PFSK-1 (cell line): ENCODE results near the gene HPGDS.

Source experiments
- FOXP2 ChIP-seq: optimal IDR thresholded peaks from 2 replicates; pipeline ENCODE3; 2011; ENCODE audit warnings: borderline replicate concordance, control low read depth, inconsistent platforms; ENCODE audit not compliant: insufficient read depth; ENCODE audit errors: extremely low read length, extremely low read depth
- POLR2AphosphoS5 ChIP-seq: IDR thresholded peaks from 2 replicates; pipeline ENCODE4 v1.6.1; 2012; ENCODE audit warnings: low read depth, mild to moderate bottlenecking, control low read depth, low read length, moderate library complexity
- SIN3A ChIP-seq: IDR thresholded peaks from 2 replicates; pipeline ENCODE4 v1.6.1; 2012; ENCODE audit warnings: mild to moderate bottlenecking, low read length, moderate library complexity, borderline replicate concordance; ENCODE audit not compliant: insufficient read depth
- TAF1 ChIP-seq: IDR thresholded peaks from 2 replicates; pipeline ENCODE4 v1.6.1; 2012; ENCODE audit warnings: low read length, control low read depth, borderline replicate concordance; ENCODE audit not compliant: insufficient read depth
- TF ChIP-seq, protein P1 (sequence below), 2 experiments: IDR thresholded peaks; 2 replicates each; pipeline versions ENCODE4 v1.6.1 to v1.8.0; 2011 to 2012; ENCODE audit warnings: low read depth in 2 of 2, low read length in 2 of 2, control low read depth in 1 of 2, inconsistent platforms in 1 of 2, mild to moderate bottlenecking in 1 of 2, moderate library complexity in 1 of 2; ENCODE audit not compliant: insufficient read depth in 1 of 2

HPGDS gene

DNA sequence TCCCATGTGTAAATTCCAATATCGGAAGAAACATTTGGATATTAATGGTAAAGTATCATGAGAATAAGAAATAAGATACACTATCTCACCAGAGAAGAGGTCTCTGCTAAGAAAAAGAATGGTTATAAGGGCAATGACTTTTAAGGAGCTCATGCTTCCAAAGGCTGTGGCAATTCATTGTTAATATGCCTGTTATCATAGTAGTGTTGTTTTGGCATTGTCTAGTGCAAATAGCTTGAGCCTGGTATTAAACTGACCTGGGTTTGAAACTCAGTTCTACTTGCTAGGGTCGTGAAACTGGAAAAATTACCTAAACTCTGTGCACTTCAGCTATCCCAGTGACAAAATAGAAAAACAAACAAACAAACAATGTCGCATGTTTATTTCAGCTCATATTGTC is 8.8 kb downstream of the HPGDS start:
- TF ChIP-seq TAF1 (no peak), POLR2AphosphoS5 (no peak), FOXP2 (no peak), SIN3A (no peak)
- TF ChIP-seq, protein P1, sequence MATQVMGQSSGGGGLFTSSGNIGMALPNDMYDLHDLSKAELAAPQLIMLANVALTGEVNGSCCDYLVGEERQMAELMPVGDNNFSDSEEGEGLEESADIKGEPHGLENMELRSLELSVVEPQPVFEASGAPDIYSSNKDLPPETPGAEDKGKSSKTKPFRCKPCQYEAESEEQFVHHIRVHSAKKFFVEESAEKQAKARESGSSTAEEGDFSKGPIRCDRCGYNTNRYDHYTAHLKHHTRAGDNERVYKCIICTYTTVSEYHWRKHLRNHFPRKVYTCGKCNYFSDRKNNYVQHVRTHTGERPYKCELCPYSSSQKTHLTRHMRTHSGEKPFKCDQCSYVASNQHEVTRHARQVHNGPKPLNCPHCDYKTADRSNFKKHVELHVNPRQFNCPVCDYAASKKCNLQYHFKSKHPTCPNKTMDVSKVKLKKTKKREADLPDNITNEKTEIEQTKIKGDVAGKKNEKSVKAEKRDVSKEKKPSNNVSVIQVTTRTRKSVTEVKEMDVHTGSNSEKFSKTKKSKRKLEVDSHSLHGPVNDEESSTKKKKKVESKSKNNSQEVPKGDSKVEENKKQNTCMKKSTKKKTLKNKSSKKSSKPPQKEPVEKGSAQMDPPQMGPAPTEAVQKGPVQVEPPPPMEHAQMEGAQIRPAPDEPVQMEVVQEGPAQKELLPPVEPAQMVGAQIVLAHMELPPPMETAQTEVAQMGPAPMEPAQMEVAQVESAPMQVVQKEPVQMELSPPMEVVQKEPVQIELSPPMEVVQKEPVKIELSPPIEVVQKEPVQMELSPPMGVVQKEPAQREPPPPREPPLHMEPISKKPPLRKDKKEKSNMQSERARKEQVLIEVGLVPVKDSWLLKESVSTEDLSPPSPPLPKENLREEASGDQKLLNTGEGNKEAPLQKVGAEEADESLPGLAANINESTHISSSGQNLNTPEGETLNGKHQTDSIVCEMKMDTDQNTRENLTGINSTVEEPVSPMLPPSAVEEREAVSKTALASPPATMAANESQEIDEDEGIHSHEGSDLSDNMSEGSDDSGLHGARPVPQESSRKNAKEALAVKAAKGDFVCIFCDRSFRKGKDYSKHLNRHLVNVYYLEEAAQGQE (IDR thresholded peaks at IDR 0.05; ENCODE audit: insufficient read depth in 1 of 2, low read depth in 2 of 2, low read length in 2 of 2), result no peak

DNA sequence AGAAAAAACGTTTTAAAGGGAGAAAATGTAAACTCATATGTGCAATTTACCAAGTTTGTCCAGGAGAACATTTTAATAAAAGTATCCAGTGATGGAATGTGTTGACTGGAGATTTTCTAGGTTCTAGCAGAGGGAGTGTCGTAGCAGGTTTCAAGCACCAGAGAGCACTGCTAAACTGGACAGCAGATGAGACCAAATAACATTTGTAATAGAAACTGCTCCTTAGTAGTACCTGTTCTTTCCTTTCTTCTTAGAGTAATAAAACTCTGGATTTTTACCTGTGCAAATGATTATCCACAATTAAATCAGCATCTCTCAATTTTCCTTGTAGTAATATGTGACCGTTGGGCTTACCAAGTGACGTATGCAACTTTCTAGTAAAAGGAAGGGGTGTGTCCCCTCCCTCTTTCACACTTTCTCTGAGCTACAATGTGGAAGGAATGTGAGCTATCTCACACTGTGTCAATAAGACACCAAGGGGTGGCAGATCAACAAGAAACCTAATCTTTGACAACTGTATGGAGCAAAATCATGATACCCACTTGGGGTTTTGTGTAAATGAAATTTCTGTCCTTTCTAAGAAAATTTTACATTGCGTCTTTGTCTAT is 9.5 kb downstream of the HPGDS start:
- no peak for TF ChIP-seq FOXP2
- no peak for TF ChIP-seq TAF1
- TF ChIP-seq, protein P1 (IDR thresholded peaks at IDR 0.05; ENCODE audit: insufficient read depth in 1 of 2, low read depth in 2 of 2, low read length in 2 of 2), result no peak
- TF ChIP-seq POLR2AphosphoS5, result no peak
- TF ChIP-seq SIN3A, result no peak

DNA sequence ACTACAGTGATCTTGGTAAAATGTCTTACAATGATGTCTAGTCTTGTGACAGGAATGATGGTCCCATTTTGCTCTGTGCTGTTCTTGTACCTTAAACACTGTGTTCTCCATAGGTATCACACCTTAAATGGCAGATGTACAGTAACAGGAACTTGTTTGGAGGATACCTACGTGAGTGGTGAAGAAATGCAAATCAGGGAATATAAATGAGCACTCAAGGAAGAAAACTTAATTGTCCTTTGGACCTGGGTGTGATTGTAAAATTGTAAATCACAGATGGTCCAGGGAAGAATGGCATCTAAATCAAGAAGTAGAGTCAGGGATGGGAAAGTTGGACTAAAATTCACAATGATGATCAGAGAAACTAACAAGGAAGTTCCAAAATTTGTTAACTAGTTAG is 12.7 kb downstream of the HPGDS start:
- TF ChIP-seq, protein P1 (IDR thresholded peaks at IDR 0.05; ENCODE audit: insufficient read depth in 1 of 2, low read depth in 2 of 2, low read length in 2 of 2), result no peak
- TF ChIP-seq FOXP2, result no peak
- no peak for TF ChIP-seq SIN3A
- no peak for TF ChIP-seq TAF1
- no peak for TF ChIP-seq POLR2AphosphoS5

DNA sequence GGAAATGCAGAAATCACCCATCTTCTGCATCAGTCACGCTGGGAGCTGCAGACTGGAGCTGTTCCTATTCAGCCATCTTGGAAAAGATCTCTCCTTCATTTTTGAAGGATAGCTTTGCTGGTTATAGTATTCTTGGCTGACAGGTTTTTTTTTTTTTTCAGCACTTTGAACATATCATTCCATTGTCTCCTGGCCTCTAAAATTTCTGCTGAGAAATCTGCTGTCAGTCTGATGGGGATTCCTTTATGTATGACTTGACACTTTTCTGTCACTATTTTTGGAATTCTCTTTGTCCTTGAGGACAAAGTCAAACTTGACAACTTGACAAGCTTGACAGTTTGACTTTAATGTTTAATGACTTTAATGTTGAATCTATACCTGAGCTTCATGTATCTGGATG is 16.8 kb downstream of the HPGDS start:
- TF ChIP-seq POLR2AphosphoS5 (no peak), TAF1 (no peak), SIN3A (no peak), FOXP2 (no peak)
- TF ChIP-seq, protein P1 (IDR thresholded peaks at IDR 0.05; ENCODE audit: insufficient read depth in 1 of 2, low read depth in 2 of 2, low read length in 2 of 2), result no peak
